Measurements from ENCODE around the gene PHYKPL.

DNA sequence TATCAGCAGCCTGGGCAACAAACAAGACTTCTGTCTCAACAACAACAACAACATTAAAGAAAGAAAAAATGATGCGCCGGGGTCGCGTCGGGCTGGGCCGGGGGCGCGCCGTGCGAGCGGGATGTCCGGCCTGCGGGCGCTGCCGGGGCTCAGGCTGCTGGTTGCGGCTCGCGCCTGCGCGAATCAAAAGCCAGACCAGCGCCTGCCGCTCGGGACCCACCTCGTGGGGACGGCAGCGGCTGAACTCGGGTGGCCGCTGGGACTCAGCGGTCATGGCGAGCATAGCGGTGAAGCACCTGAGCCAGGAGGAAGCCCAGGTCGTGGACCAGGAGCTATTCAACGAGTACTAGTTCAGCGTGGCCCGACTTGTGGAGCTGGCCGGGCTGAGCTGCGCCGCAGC lies 67.0 kb downstream of the PHYKPL start:
- no peak for TF ChIP-seq GATA2 (IDR thresholded peaks at IDR 0.05; ENCODE audit: low read depth, low read length)
- no peak for TF ChIP-seq GATA3 (IDR thresholded peaks at IDR 0.05; ENCODE audit: low read depth, low read length)

All from SH-SY5Y (cell line).